ENCODE data around the gene KDM6B.
"Not testable (repeated sequence)": the region's sequence is repeated elsewhere in the genome, so short reads cannot be mapped to it uniquely, and the experiment has no call there.

The KDM6B gene

GRCh38 chr17:7858522-7858810, 24.4 kb downstream of the KDM6B start:
- Histone ChIP-seq H3K23ac (ENCODE audit: low read length in 2 of 2) (no peak overlapping the region), H3K79me1 (replicated peaks; ENCODE audit: low read length, poor library complexity, severe bottlenecking) (peaks cover 34% of the 10 kb centered on the region), H3K18ac (ENCODE audit: low read depth in 1 of 2, low read length in 2 of 2) (peak overlapping the region in 1 of 2 experiments; percentile 40), H3K9ac (ENCODE audit: low read length) (peak overlapping the region; percentile 96), H3K4ac (ENCODE audit: low read depth in 1 of 2, low read length in 2 of 2) (no peak overlapping the region), H2BK120ac (ENCODE audit: low read depth, low read length) (peak overlapping the region; percentile 21), H3K36me3 (ENCODE audit: control insufficient read depth in 1 of 2, insufficient read depth in 2 of 2, low read depth in 1 of 2, low read length in 2 of 2) (peaks cover 13 to 39% of the 10 kb centered on the region in 2 experiments), H3K9me3 (ENCODE audit: control insufficient read depth, low read length) (no peaks in the 10 kb centered on the region), H4K8ac (ENCODE audit: low read length) (peak overlapping the region; percentile 71), H2BK12ac (ENCODE audit: low read length in 2 of 2) (no peak overlapping the region), H3K27ac (ENCODE audit: low read length, poor library complexity, severe bottlenecking) (peak overlapping the region; percentile 100), H3K4me2 (ENCODE audit: low read length, poor library complexity, severe bottlenecking) (peak overlapping the region; percentile 91), H2AFZ (ENCODE audit: low read depth, low read length) (peak overlapping the region; percentile 56), H3K4me3 (ENCODE audit: insufficient read depth in 1 of 2, low read depth in 1 of 2, low read length in 2 of 2) (peak overlapping the region; percentile 75 to 94), H3K14ac (ENCODE audit: low read length in 2 of 2) (peak overlapping the region in 1 of 2 experiments; percentile 81), H3K27me3 (ENCODE audit: control insufficient read depth in 1 of 2, insufficient read depth in 1 of 2, low read length in 2 of 2) (no peaks in the 10 kb centered on the region), H2AK5ac (ENCODE audit: low read length, severe bottlenecking) (no peak overlapping the region), H3K4me1 (ENCODE audit: control insufficient read depth, insufficient read depth, low read depth, low read length) (peaks cover 28% of the 10 kb centered on the region), H4K91ac (ENCODE audit: low read length) (peak overlapping the region; percentile 20), H2BK5ac (ENCODE audit: low read depth, low read length, poor library complexity, severe bottlenecking) (no peak overlapping the region), H2BK15ac (ENCODE audit: low read depth, poor library complexity, severe bottlenecking) (no peak overlapping the region)
- peak; percentile 79 for DNase-seq
- WGBS = 33% methylated on average over 20 of the region's 20 CpGs

- no peak overlapping the region for H2BK5ac ChIP-seq (ENCODE audit: low read depth, low read length, poor library complexity, severe bottlenecking)
- H2BK15ac ChIP-seq (ENCODE audit: low read depth, poor library complexity, severe bottlenecking) = no peak overlapping the region
Measured at GRCh38 chr17:7859028-7859427, 25.0 kb downstream of the KDM6B start.

GRCh38 chr17:7862692-7863437, 28.8 kb downstream of the KDM6B start:
- H3K79me1 ChIP-seq (replicated peaks; ENCODE audit: low read length, poor library complexity, severe bottlenecking) = peaks cover 46% of the 10 kb centered on the region
- peaks cover 5 to 44% of the 10 kb centered on the region in 2 experiments for H3K36me3 ChIP-seq (ENCODE audit: control insufficient read depth in 1 of 2, insufficient read depth in 2 of 2, low read depth in 1 of 2, low read length in 2 of 2)
- H3K4me1 ChIP-seq (ENCODE audit: control insufficient read depth, insufficient read depth, low read depth, low read length) = peaks cover 5% of the 10 kb centered on the region
- no peak overlapping the region for H3K18ac ChIP-seq (ENCODE audit: low read depth in 1 of 2, low read length in 2 of 2)
- H3K4me2 ChIP-seq (ENCODE audit: low read length, poor library complexity, severe bottlenecking) = no peak overlapping the region
- no peaks in the 10 kb centered on the region for H3K27me3 ChIP-seq (ENCODE audit: control insufficient read depth in 1 of 2, insufficient read depth in 1 of 2, low read length in 2 of 2)
- no peak overlapping the region for H3K14ac ChIP-seq (ENCODE audit: low read length in 2 of 2)
- no peaks in the 10 kb centered on the region for H3K9me3 ChIP-seq (ENCODE audit: control insufficient read depth, low read length)
- H2AK5ac ChIP-seq (ENCODE audit: low read length, severe bottlenecking) = no peak overlapping the region
- H3K9ac ChIP-seq (ENCODE audit: low read length) = peak overlapping the region; percentile 26
- H2BK120ac ChIP-seq (ENCODE audit: low read depth, low read length) = no peak overlapping the region
- WGBS = 45% methylated on average over 2 of the region's 3 CpGs
- no peak overlapping the region for H2AFZ ChIP-seq (ENCODE audit: low read depth, low read length)
- H3K4me3 ChIP-seq (ENCODE audit: insufficient read depth in 1 of 2, low read depth in 1 of 2, low read length in 2 of 2) = no peak overlapping the region
- H3K27ac ChIP-seq (ENCODE audit: low read length, poor library complexity, severe bottlenecking) = no peak overlapping the region
- H2BK12ac ChIP-seq (ENCODE audit: low read length in 2 of 2) = no peak overlapping the region
- H3K4ac ChIP-seq (ENCODE audit: low read depth in 1 of 2, low read length in 2 of 2) = no peak overlapping the region
- DNase-seq = peak; percentile 67
- no peak overlapping the region for H2BK5ac ChIP-seq (ENCODE audit: low read depth, low read length, poor library complexity, severe bottlenecking)
- H2BK15ac ChIP-seq (ENCODE audit: low read depth, poor library complexity, severe bottlenecking) = no peak overlapping the region
- no peak overlapping the region for H3K23ac ChIP-seq (ENCODE audit: low read length in 2 of 2)
- no peak overlapping the region for H4K91ac ChIP-seq (ENCODE audit: low read length)
- no peak overlapping the region for H4K8ac ChIP-seq (ENCODE audit: low read length)

More at GRCh38 chr17:7859028-7859427, 25.0 kb downstream of the KDM6B start:
- Histone ChIP-seq H4K8ac (ENCODE audit: low read length) (no peak overlapping the region), H2AFZ (ENCODE audit: low read depth, low read length) (no peak overlapping the region), H3K27me3 (ENCODE audit: control insufficient read depth in 1 of 2, insufficient read depth in 1 of 2, low read length in 2 of 2) (no peaks in the 10 kb centered on the region), H3K36me3 (ENCODE audit: control insufficient read depth in 1 of 2, insufficient read depth in 2 of 2, low read depth in 1 of 2, low read length in 2 of 2) (peaks cover 11 to 44% of the 10 kb centered on the region in 2 experiments), H3K4me1 (ENCODE audit: control insufficient read depth, insufficient read depth, low read depth, low read length) (peaks cover 27% of the 10 kb centered on the region), H2BK120ac (ENCODE audit: low read depth, low read length) (no peak overlapping the region), H3K4me3 (ENCODE audit: insufficient read depth in 1 of 2, low read depth in 1 of 2, low read length in 2 of 2) (peak overlapping the region in 1 of 2 experiments; percentile 94), H3K18ac (ENCODE audit: low read depth in 1 of 2, low read length in 2 of 2) (no peak overlapping the region), H2AK5ac (ENCODE audit: low read length, severe bottlenecking) (no peak overlapping the region), H3K79me1 (replicated peaks; ENCODE audit: low read length, poor library complexity, severe bottlenecking) (peaks cover 37% of the 10 kb centered on the region), H4K91ac (ENCODE audit: low read length) (no peak overlapping the region), H2BK12ac (ENCODE audit: low read length in 2 of 2) (no peak overlapping the region), H3K14ac (ENCODE audit: low read length in 2 of 2) (no peak overlapping the region), H3K9ac (ENCODE audit: low read length) (peak overlapping the region; percentile 96), H3K27ac (ENCODE audit: low read length, poor library complexity, severe bottlenecking) (no peak overlapping the region), H3K23ac (ENCODE audit: low read length in 2 of 2) (no peak overlapping the region), H3K4me2 (ENCODE audit: low read length, poor library complexity, severe bottlenecking) (peak overlapping the region; percentile 91), H3K4ac (ENCODE audit: low read depth in 1 of 2, low read length in 2 of 2) (no peak overlapping the region), H3K9me3 (ENCODE audit: control insufficient read depth, low read length) (no peaks in the 10 kb centered on the region)
- 96% methylated on average over 8 of the region's 8 CpGs for WGBS
- DNase-seq = no peak

- H3K4me2 ChIP-seq (ENCODE audit: low read length, poor library complexity, severe bottlenecking); H2BK12ac ChIP-seq (ENCODE audit: low read length in 2 of 2); H2BK5ac ChIP-seq (ENCODE audit: low read depth, low read length, poor library complexity, severe bottlenecking); H3K18ac ChIP-seq (ENCODE audit: low read depth in 1 of 2, low read length in 2 of 2); H4K91ac ChIP-seq (ENCODE audit: low read length); H3K4ac ChIP-seq (ENCODE audit: low read depth in 1 of 2, low read length in 2 of 2); H2BK15ac ChIP-seq (ENCODE audit: low read depth, poor library complexity, severe bottlenecking); H3K27me3 ChIP-seq (ENCODE audit: control insufficient read depth in 1 of 2, insufficient read depth in 1 of 2, low read length in 2 of 2); H2AK5ac ChIP-seq (ENCODE audit: low read length, severe bottlenecking); H3K4me3 ChIP-seq (ENCODE audit: insufficient read depth in 1 of 2, low read depth in 1 of 2, low read length in 2 of 2); H2AFZ ChIP-seq (ENCODE audit: low read depth, low read length); H3K9me3 ChIP-seq (ENCODE audit: control insufficient read depth, low read length); H3K4me1 ChIP-seq (ENCODE audit: control insufficient read depth, insufficient read depth, low read depth, low read length); H2BK120ac ChIP-seq (ENCODE audit: low read depth, low read length); DNase-seq; H3K9ac ChIP-seq (ENCODE audit: low read length); H4K8ac ChIP-seq (ENCODE audit: low read length); H3K27ac ChIP-seq (ENCODE audit: low read length, poor library complexity, severe bottlenecking); H3K23ac ChIP-seq (ENCODE audit: low read length in 2 of 2); H3K14ac ChIP-seq (ENCODE audit: low read length in 2 of 2): not testable (repeated sequence)
- H3K36me3 ChIP-seq (ENCODE audit: control insufficient read depth in 1 of 2, insufficient read depth in 2 of 2, low read depth in 1 of 2, low read length in 2 of 2) = peaks cover 5 to 42% of the 10 kb centered on the region in 2 experiments
- 89% methylated on average over 5 of the region's 5 CpGs for WGBS
- peaks cover 41% of the 10 kb centered on the region for H3K79me1 ChIP-seq (replicated peaks; ENCODE audit: low read length, poor library complexity, severe bottlenecking)
Measured at GRCh38 chr17:7864384-7864783, 30.4 kb downstream of the KDM6B start.

Data from mesenchymal stem cell (in vitro differentiated cells and primary cell).